OCI-LY1 (cell line): ENCODE data around the gene DGKB.

ENCODE experiments used
- H2AFZ ChIP-seq: fragments of 200-600 bp; sonication (generic), shearing (Covaris generic); 2 replicates; pipeline ENCODE4 v1.6.0; 2014; ENCODE audit warnings: antibody characterized with exemption, mild to moderate bottlenecking, low read length
- H3F3A ChIP-seq: fragments of 200-600 bp; sonication (generic), shearing (Covaris generic); 2 replicates; pipeline ENCODE4 v1.6.0; 2014; ENCODE audit warnings: mild to moderate bottlenecking, antibody characterized with exemption, low read length, moderate library complexity; ENCODE audit not compliant: insufficient read depth
- H3K27ac ChIP-seq: fragments of 200-600 bp; sonication (generic); 2 replicates; pipeline ENCODE4 v1.5.1; 2014; ENCODE audit warnings: low read length, mixed run types, mild to moderate bottlenecking, low read depth; ENCODE audit not compliant: poor library complexity, severe bottlenecking
- H3K27me3 ChIP-seq: fragments of 200-600 bp; sonication (generic); 2 replicates; pipeline ENCODE4 v1.6.0; 2014; ENCODE audit warnings: antibody characterized with exemption, mild to moderate bottlenecking, low read length, moderate library complexity; ENCODE audit not compliant: insufficient read depth
- H3K36me3 ChIP-seq: fragments of 200-600 bp; sonication (generic); 2 replicates; pipeline ENCODE4 v1.6.1; 2014; ENCODE audit warnings: mild to moderate bottlenecking, antibody characterized with exemption, low read length, moderate library complexity, mixed read lengths; ENCODE audit not compliant: insufficient read depth
- H3K4me1 ChIP-seq: fragments of 200-600 bp; sonication (generic); 2 replicates; pipeline ENCODE4 v1.5.1; 2014; ENCODE audit warnings: mild to moderate bottlenecking, low read length, moderate library complexity; ENCODE audit not compliant: insufficient read depth, severe bottlenecking
- H3K4me2 ChIP-seq: fragments of 200-600 bp; sonication (generic), shearing (Covaris generic); 2 replicates; pipeline ENCODE4 v1.6.1; 2014; ENCODE audit warnings: low read length
- H3K4me3 ChIP-seq: fragments of 200-600 bp; sonication (generic); 2 replicates; pipeline ENCODE4 v1.5.1; 2014; ENCODE audit warnings: low read length, low read depth, mild to moderate bottlenecking, mixed read lengths; ENCODE audit not compliant: poor library complexity, severe bottlenecking
- H3K79me2 ChIP-seq: fragments of 200-600 bp; shearing (Covaris generic); 2 replicates; pipeline ENCODE4 v1.6.1; 2016; ENCODE audit warnings: mixed run types, low read length, mixed read lengths; ENCODE audit not compliant: insufficient read depth
- H3K9ac ChIP-seq: fragments of 200-600 bp; sonication (generic), shearing (Covaris generic); 2 replicates; pipeline ENCODE4 v1.6.1; 2014; ENCODE audit warnings: mild to moderate bottlenecking, low read length, mixed read lengths
- H3K9me2 ChIP-seq: fragments of 200-600 bp; sonication (generic), shearing (Covaris generic); 2 replicates; pipeline ENCODE4 v1.6.1; 2014; ENCODE audit warnings: low read depth, mild to moderate bottlenecking, low read length, mixed read lengths
- H3K9me3 ChIP-seq: fragments of 200-600 bp; shearing (Covaris generic); 2 replicates; pipeline ENCODE4 v1.6.1; 2014; ENCODE audit warnings: low read length, mixed read lengths
- H4K20me1 ChIP-seq: fragments of 200-600 bp; sonication (generic), shearing (Covaris generic); 2 replicates; pipeline ENCODE4 v1.6.0; 2016; ENCODE audit warnings: mild to moderate bottlenecking, low read length; ENCODE audit not compliant: insufficient read depth
- EZH2 ChIP-seq: fragments of 200-600 bp; sonication (generic), shearing (Covaris generic); IDR thresholded peaks from 2 replicates; pipeline ENCODE4 v1.8.0; 2017; ENCODE audit warnings: borderline replicate concordance, mixed run types, mild to moderate bottlenecking, antibody characterized with exemption, low read length, moderate library complexity, mixed read lengths
- TF ChIP-seq, protein P1 (sequence below): fragments of 200-600 bp; sonication (generic), shearing (Covaris generic); IDR thresholded peaks from 2 replicates; pipeline ENCODE4 v1.5.1; 2017; ENCODE audit warnings: mild to moderate bottlenecking, antibody characterized with exemption, low read length, moderate library complexity, mixed read lengths

DGKB gene

GRCh38 chr7:14835384-14835783 is 67.2 kb downstream of the DGKB start:
- Histone ChIP-seq H2AFZ (no peak overlapping the region), H3K4me1 (no peaks in the 10 kb centered on the region), H3K9ac (no peak overlapping the region)

DNA sequence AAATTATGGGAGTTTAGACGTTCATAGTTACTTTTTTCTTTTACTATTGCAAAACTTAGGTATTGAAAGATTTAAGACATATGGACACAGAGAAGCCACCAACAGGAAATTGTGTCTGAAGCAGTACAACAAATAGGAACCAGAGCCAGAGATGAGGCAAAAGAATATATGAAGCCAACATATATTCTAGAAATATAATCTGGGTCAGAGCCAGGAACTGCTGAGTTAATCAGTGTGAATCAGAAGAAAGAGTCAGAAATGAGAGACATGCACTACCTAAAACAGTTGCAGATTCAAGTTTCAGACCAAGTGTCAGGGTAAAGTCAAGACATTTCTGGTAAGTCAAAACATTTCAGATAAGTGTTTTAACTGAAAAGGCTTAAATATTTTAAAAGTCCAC is 67.7 kb downstream of the DGKB start:
- no peak overlapping the region for H3K9ac ChIP-seq
- H3K4me1 ChIP-seq = no peaks in the 10 kb centered on the region

More at GRCh38 chr7:14835384-14835783, 67.2 kb downstream of the DGKB start:
- no peaks in the 10 kb centered on the region for H3K36me3 ChIP-seq
- H3K9me2 ChIP-seq = no peaks in the 10 kb centered on the region
- H3K4me2 ChIP-seq = no peak overlapping the region
- H3K9me3 ChIP-seq = no peaks in the 10 kb centered on the region
- H3K27ac ChIP-seq = no peak overlapping the region
- no peaks in the 10 kb centered on the region for H3K27me3 ChIP-seq
- TF ChIP-seq EZH2 = no peak
- TF ChIP-seq, protein P1, sequence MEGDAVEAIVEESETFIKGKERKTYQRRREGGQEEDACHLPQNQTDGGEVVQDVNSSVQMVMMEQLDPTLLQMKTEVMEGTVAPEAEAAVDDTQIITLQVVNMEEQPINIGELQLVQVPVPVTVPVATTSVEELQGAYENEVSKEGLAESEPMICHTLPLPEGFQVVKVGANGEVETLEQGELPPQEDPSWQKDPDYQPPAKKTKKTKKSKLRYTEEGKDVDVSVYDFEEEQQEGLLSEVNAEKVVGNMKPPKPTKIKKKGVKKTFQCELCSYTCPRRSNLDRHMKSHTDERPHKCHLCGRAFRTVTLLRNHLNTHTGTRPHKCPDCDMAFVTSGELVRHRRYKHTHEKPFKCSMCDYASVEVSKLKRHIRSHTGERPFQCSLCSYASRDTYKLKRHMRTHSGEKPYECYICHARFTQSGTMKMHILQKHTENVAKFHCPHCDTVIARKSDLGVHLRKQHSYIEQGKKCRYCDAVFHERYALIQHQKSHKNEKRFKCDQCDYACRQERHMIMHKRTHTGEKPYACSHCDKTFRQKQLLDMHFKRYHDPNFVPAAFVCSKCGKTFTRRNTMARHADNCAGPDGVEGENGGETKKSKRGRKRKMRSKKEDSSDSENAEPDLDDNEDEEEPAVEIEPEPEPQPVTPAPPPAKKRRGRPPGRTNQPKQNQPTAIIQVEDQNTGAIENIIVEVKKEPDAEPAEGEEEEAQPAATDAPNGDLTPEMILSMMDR = no peak
- no peak overlapping the region for H3K4me3 ChIP-seq
- no peaks in the 10 kb centered on the region for H3F3A ChIP-seq
- H4K20me1 ChIP-seq = no peaks in the 10 kb centered on the region
- H3K79me2 ChIP-seq = no peaks in the 10 kb centered on the region

DNA sequence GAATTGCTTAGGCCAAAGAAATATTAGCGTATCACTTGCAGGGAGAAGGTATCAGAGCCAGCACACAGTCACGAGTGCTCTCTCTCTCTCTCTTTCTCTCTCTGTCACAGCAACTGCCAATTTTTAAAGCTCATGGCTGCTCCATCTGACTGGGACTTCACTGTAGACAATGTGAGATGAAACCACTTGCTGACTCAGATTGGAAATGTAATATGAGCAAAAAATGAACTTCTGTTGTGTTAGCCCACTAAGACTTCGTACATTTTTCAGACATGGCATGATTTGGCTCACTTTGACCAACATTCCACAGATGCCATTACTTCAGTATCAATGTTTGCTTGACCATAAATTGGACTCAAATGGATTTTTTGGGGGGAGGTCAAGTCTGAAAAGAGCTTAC is 68.1 kb downstream of the DGKB start:
- no peak for TF ChIP-seq EZH2
- TF ChIP-seq, protein P1 = no peak
- Histone ChIP-seq H3K27me3 (no peaks in the 10 kb centered on the region), H3K4me2 (no peak overlapping the region), H3K9me3 (no peaks in the 10 kb centered on the region), H4K20me1 (no peaks in the 10 kb centered on the region), H3K9me2 (no peaks in the 10 kb centered on the region), H3K36me3 (no peaks in the 10 kb centered on the region), H3K79me2 (no peaks in the 10 kb centered on the region), H3F3A (no peaks in the 10 kb centered on the region), H3K4me3 (no peak overlapping the region), H3K9ac (no peak overlapping the region), H3K4me1 (no peaks in the 10 kb centered on the region), H3K27ac (no peak overlapping the region), H2AFZ (no peak overlapping the region)

More for the DNA sequence above, 67.7 kb downstream of the DGKB start:
- H3K79me2 ChIP-seq = no peaks in the 10 kb centered on the region
- H3K9me3 ChIP-seq = no peaks in the 10 kb centered on the region
- H3K27me3 ChIP-seq = no peaks in the 10 kb centered on the region
- TF ChIP-seq, protein P1 = no peak
- TF ChIP-seq EZH2 = no peak
- H3K36me3 ChIP-seq = no peaks in the 10 kb centered on the region
- no peak overlapping the region for H3K27ac ChIP-seq
- H4K20me1 ChIP-seq = no peaks in the 10 kb centered on the region
- H3K9me2 ChIP-seq = no peaks in the 10 kb centered on the region
- H2AFZ ChIP-seq = no peak overlapping the region
- H3F3A ChIP-seq = no peaks in the 10 kb centered on the region
- no peak overlapping the region for H3K4me3 ChIP-seq
- no peak overlapping the region for H3K4me2 ChIP-seq
